ENCODE measurements around the gene ZNF81. TPM values are rescaled to one million over a fixed set of nuclear protein-coding genes. Genes with fewer than 3 reads are reported as not detected.

ZNF81 gene
- total RNA-seq, 1 donor from 2014 or later, result 10.0 TPM

- H3K4me3 ChIP-seq, result no peak overlapping the region
- H3K4me1 ChIP-seq, result no peaks in the 10 kb centered on the region
- H3K36me3 ChIP-seq, result no peaks in the 10 kb centered on the region
- H3K27me3 ChIP-seq, result no peaks in the 10 kb centered on the region
- DNase-seq, result no peak
- intact Hi-C loops (cut with DNase I), result no loop called here
- ATAC-seq, result no peak
- no peaks in the 10 kb centered on the region for H3K9me3 ChIP-seq
- no peak for TF ChIP-seq CTCF (IDR thresholded peaks at IDR 0.05)
- H3K27ac ChIP-seq, result no peak overlapping the region
These were observed 48.8 kb downstream of the ZNF81 start for GRCh38 chrX:47885501-47885900.

DNA sequence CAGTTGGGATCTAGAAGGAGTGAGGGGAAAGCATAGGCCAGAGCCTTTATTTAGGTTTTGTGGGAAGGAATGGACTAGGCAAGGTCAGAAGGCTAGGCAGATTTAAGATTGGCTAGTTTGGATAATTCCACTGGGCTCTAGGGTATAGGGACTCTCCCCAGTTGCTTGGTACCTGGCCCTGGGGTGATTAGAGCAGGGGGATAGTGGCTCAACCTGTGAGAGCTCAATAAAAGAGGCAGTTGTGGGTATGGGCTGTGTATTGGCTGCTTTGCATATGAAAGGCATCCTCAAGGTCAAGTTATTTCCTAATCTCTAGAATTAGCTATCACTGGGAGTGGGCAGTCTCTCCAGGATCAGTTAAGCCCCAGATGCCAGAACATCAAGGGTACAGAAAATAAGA lies 61.3 kb downstream of the ZNF81 start:
- DNase-seq (no peak), ATAC-seq (no peak)
- H3K4me3 ChIP-seq, result no peak overlapping the region
- H3K9me3 ChIP-seq, result no peaks in the 10 kb centered on the region
- H3K27me3 ChIP-seq, result no peaks in the 10 kb centered on the region
- TF ChIP-seq CTCF (IDR thresholded peaks at IDR 0.05), result no peak
- intact Hi-C loops (cut with DNase I), result no loop called here
- no peaks in the 10 kb centered on the region for H3K4me1 ChIP-seq
- H3K27ac ChIP-seq, result no peak overlapping the region
- H3K36me3 ChIP-seq, result no peaks in the 10 kb centered on the region

GRCh38 chrX:47900833-47901232 lies 64.1 kb downstream of the ZNF81 start:
- intact Hi-C loops (cut with DNase I), result no loop called here

GRCh38 chrX:47902161-47902560 lies 65.5 kb downstream of the ZNF81 start:
- Histone ChIP-seq H3K27ac (no peak overlapping the region), H3K4me1 (no peaks in the 10 kb centered on the region), H3K9me3 (no peaks in the 10 kb centered on the region), H3K4me3 (no peak overlapping the region), H3K36me3 (no peaks in the 10 kb centered on the region), H3K27me3 (no peaks in the 10 kb centered on the region)
- DNase-seq (no peak), ATAC-seq (no peak)
- intact Hi-C loops (cut with DNase I), result no loop called here
- TF ChIP-seq CTCF (IDR thresholded peaks at IDR 0.05), result no peak

More at GRCh38 chrX:47900833-47901232, 64.1 kb downstream of the ZNF81 start:
- H3K4me3 ChIP-seq, result no peak overlapping the region
- no peak for ATAC-seq
- H3K4me1 ChIP-seq, result no peaks in the 10 kb centered on the region
- H3K27ac ChIP-seq, result no peak overlapping the region
- DNase-seq, result no peak
- no peaks in the 10 kb centered on the region for H3K27me3 ChIP-seq
- no peaks in the 10 kb centered on the region for H3K9me3 ChIP-seq
- TF ChIP-seq CTCF (IDR thresholded peaks at IDR 0.05), result no peak
- no peaks in the 10 kb centered on the region for H3K36me3 ChIP-seq

GRCh38 chrX:47915886-47916493 lies 79.3 kb downstream of the ZNF81 start:
- Histone ChIP-seq H3K36me3 (no peaks in the 10 kb centered on the region), H3K27ac (no peak overlapping the region), H3K27me3 (no peaks in the 10 kb centered on the region), H3K4me1 (no peaks in the 10 kb centered on the region), H3K9me3 (peaks cover 5% of the 10 kb centered on the region), H3K4me3 (no peak overlapping the region)
- DNase-seq, result no peak
- intact Hi-C loops (cut with DNase I), result no loop called here
- no peak for TF ChIP-seq CTCF (IDR thresholded peaks at IDR 0.05)
- ATAC-seq, result no peak

DNA sequence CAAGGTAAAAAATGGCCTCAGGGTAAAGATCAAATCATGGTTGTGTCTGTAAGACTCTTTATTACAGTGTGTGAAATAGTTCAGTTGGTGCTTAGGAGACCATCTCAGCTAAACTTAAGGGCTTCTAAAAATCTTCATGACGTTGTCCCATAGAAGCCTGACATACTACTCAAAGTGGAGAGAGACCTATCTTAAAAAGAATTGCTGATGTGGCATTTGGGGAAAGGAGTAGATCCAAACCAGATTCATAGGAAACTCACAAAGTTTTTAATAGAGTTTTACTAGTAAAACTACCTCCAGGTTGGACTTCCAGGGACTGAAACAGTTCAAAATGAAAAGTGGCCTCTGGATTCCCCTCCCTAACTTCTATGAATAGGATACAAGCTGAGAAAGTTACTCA lies 81.6 kb downstream of the ZNF81 start:
- Histone ChIP-seq H3K27ac (no peak overlapping the region), H3K36me3 (no peaks in the 10 kb centered on the region), H3K4me1 (no peaks in the 10 kb centered on the region), H3K4me3 (no peak overlapping the region), H3K9me3 (peaks cover 5% of the 10 kb centered on the region), H3K27me3 (no peaks in the 10 kb centered on the region)
- intact Hi-C loops (cut with DNase I), result no loop called here
- no peak for TF ChIP-seq CTCF (IDR thresholded peaks at IDR 0.05)
- ATAC-seq, result no peak
- DNase-seq, result no peak
